IPS DF 19.7 (cell line): ENCODE data around the gene ENG.
"Not testable (repeated sequence)": the region's sequence is repeated elsewhere in the genome, so short reads cannot be mapped to it uniquely, and the experiment has no call there.

Experiments
- DNase-seq: peaks from one replicate; pipeline ENCODE4 v3.0.0-alpha.2; 2013; ENCODE audit warnings: low read depth, low spot score

The ENG gene

DNA sequence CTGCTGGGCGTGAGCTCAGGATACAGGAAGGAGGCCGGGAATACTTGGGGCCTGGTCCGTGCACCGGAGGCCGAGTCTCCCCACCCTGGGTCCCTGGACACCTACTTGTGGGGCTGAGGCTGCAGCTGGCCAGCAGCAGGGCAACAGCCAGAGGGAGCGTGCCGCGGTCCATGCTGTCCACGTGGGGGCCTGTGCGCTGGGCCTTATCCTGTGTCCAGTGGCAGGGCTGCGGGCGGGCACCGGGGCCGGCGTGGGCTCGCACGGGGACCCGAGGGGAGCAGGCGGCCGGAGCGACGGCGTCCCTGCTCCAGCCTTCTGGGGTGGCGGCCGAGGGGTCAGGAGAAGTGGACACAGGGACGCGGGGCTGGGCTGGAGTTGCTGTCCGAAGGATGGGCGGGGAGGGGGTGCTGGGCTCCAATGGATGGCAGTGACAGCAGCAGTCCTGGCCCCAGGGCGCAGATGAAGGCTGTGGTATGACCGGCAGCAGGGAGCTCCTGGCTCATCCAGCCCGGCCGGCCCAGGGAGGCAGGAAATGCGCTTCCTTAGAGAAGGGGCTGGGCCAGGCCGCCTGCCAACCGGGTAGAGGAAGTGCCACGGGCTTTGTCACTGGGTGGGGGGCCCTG lies at the start of gene ENG:
ENG (minus strand) TSS at position 475 of the 623 bp plus-strand sequence; CDS start at position 172, 303 bp downstream.
- no peak for DNase-seq

- DNase-seq = no peak
Measured at GRCh38 chr9:127903557-127904475, 49.4 kb upstream of the ENG start.

GRCh38 chr9:127899128-127899943 lies 44.9 kb upstream of the ENG start, which contains the start of gene ST6GALNAC6:
ST6GALNAC6 (minus strand) TSS chr9:127899603; CDS start chr9:127897981, 1,622 bp downstream.
- no peak for DNase-seq

- no peak for DNase-seq
Measured at GRCh38 chr9:127898433-127899127, 44.1 kb upstream of the ENG start.

- DNase-seq = peak; percentile 54
Measured at GRCh38 chr9:127897193-127897692, 42.8 kb upstream of the ENG start.

DNA sequence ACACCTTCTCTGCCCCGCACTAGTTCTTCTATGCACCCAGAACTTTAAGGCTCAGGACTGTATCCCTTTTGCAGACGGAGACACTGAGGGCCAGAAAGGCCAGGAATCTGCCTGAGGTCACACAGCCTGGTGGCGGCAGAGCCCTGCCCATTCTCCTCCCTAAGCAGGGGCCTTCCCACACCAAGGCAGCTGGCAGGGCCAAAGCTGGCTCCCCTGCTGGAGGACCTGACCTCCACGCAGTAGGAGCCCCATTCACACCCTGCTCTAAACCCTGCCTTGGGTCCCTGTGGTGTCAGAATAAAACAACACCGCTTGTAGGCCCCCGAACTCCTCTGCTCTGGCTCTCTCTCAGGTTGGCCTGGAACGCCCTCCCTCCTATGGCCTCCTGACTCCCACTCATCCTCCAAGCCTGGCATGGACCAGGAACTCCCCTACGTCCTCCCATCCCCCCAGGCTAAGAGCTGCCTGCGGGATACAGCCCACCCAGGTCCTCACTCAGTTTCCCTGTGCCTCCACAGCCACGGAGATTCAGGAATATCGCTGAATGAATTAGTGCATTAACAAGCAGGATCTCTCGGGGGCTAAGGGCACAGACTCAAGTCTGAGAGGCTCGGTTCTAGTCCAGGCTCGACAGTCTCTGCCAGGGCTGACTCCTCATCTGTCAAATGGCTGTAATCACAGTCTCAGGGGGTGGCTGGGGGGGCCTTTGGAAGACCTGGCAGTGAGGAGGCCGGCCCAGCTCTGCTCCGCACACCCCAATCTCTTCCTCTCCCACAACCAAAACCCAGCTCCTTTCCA lies 42.1 kb upstream of the ENG start:
- no peak for DNase-seq

GRCh38 chr9:127895811-127896210 lies 41.4 kb upstream of the ENG start:
- no peak for DNase-seq

DNA sequence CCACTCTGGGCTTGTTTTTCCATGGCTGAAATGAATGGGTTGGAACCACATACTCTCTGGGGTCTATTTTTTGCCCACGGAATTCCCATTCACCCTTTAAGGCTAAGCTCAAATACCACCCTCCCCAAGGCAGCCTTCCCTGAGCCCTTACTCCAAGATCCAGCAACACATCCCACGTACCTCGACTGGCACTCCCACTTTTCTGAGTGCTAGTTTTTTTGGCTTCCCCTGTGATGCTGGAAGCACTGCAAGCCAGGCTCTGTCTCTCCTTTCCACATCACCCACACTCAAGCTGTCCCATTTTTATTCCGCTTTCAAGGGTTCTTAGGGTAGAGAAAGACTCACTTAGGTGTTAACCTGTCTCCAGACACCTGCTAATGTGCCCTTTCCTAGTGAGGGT lies 38.9 kb upstream of the ENG start:
- no peak for DNase-seq

- DNase-seq = no peak
Measured at GRCh38 chr9:127892831-127893230, 38.4 kb upstream of the ENG start.

- no peak for DNase-seq
Measured at GRCh38 chr9:127890053-127890452, 35.6 kb upstream of the ENG start.

- DNase-seq = no peak
Measured at GRCh38 chr9:127887792-127888191, 33.3 kb upstream of the ENG start.

- DNase-seq = no peak
Measured at GRCh38 chr9:127886401-127886972, 32.0 kb upstream of the ENG start.

DNA sequence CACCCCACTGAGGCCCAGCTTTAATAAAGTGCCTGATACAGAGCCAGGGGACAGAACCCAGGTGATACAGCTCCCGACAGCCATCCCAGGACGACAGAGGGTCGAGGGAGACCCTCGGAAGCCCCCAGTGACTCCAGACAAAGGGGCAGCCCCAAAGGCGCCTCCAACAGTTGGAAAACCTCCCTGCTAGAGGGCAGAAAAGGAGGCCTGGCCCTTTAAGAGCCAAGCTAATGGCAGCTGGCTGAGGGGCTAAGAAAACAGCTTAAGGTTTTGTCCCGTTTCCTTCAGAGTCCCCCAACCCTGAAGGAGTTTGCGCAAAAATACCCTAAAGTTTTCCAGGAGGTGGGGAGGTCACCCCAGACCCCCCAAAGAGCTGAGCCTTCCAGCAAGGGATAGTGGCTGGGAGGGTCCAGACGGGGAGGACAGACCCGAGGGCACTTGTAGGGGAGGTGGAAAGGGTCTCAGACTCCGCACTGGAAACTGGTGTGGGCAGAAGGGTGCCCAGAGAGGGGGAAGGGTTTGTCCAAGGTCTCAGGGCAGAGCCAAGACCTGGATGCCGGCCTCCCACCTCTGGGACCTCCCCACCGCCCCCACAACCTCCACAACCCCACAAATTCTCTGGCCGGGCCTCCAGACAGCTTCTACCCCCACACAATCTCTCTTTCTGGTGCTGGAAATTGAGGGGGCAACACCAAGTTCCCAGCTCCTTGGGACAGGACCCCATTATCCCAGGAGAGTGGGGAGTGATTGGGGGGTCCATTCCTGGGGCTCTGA lies 31.2 kb upstream of the ENG start:
- DNase-seq = no peak

DNA sequence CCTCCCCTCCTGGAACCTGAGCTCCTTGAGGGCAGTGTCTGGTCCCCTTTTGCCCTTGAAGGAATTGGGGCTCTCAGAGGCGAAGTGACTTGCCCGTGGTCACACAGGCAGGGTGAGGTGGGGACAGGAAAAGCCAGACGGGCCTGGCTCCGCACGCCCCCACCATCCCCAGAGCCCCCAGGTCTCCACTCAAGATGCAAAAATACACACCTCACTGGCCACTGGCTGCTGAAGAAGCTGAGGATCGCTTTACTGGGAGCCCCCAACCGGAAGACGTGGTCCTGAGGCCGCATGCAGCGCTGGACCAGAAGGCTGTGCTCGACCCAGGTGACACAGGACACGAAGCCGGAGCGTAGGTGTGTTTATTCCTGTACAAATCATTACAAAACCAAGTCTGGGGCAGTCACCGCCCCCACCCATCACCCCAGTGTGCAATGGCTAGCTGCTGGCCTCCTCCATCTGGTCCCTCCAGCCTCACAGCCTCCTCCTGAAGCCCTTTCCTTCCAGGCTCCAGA lies 30.6 kb upstream of the ENG start:
- no peak for DNase-seq

DNA sequence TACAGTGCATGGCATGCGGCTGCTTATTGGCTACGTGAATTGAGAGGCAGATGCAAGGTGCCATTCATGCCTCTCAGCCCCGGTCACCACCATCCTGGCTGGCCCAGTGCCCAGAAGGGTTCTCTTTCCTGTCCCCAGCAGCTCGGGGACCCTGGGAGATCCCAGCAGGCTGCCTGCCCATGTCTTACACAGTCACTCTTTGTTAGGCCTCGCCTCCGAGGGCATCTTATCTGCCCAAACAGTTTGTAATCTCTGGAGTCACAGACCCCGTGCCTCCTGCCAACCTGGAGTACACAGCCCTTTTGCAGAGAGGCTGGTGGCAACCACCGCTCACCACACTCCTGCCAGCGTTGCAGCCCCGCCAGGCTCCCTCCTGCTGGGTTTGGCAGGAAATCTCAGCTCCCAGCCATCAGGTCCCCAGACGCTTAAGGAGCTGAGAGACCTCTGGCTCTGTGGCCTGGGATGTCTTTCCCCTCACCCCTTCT lies 30.0 kb upstream of the ENG start:
- no peak for DNase-seq

DNA sequence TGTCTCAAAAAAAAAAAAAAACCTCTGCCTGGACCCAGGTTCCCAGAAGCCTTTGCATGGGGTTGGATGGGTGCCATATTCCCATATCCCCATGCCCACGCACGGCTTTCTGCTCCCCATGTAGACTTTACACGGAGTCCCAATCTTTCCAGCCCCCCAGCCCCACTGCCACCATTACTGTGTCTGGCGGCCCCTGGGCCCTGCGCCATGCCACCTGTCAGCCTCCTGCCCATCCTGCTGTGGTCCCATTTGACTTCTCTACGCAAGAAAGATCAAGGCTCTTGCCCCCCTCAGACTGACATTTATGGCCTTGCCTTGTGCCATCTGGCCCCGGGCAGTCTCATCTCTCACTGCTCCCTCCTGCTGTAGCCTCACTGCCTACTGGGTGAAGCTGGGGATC lies 29.5 kb upstream of the ENG start:
- DNase-seq = no peak

GRCh38 chr9:127881715-127882114 lies 27.3 kb upstream of the ENG start:
- DNase-seq = not testable (repeated sequence)

DNA sequence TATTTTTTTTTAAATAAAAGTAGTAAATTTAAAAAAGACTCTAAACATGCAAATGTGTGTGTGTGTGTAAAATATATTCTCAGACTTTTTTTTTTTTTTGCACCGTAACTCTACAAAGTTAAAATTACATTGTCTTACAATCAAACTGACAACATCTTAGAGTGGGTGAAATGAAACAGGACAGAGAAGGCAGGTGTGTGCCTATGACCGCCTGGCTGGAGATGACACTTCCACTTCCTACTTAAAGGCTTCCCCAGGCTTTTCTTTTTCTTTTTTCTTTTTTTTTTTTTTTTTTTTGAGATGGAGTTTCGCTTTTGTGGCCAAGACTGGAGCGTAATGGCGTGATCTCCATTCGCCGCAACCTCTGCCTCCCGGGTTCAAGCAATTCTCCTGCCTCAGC lies 25.7 kb upstream of the ENG start:
- no peak for DNase-seq
